H9 (cell line): ENCODE data around the gene THRB. TPM values are rescaled to one million over a fixed set of nuclear protein-coding genes. Genes with fewer than 3 reads are reported as not detected.

Source experiments
- DNase-seq: peaks from one replicate; pipeline ENCODE4 v3.0.0-alpha.2; 2017
- H2AFZ ChIP-seq: one replicate; pipeline ENCODE4 v1.6.1; 2013; ENCODE audit warnings: mild to moderate bottlenecking, low read length, control low read depth, moderate library complexity
- H2AK5ac ChIP-seq: 2 replicates; pipeline ENCODE4 v1.6.1; 2013; ENCODE audit warnings: low read length, control low read depth, mixed read lengths; ENCODE audit not compliant: insufficient read length
- H2BK120ac ChIP-seq: one replicate; pipeline ENCODE4 v1.6.1; 2013; ENCODE audit warnings: low read depth, mild to moderate bottlenecking, low read length, control low read depth, inconsistent platforms; ENCODE audit not compliant: poor library complexity, severe bottlenecking
- H2BK12ac ChIP-seq: 2 replicates; pipeline ENCODE4 v1.6.1; 2013; ENCODE audit warnings: low read length, control low read depth, mixed read lengths, low read depth; ENCODE audit not compliant: insufficient read length
- H2BK15ac ChIP-seq: 2 replicates; pipeline ENCODE4 v1.6.1; 2013; ENCODE audit warnings: low read depth, low read length, control low read depth
- H2BK20ac ChIP-seq: one replicate; pipeline ENCODE4 v1.6.1; 2013; ENCODE audit warnings: low read depth, mild to moderate bottlenecking, low read length, control low read depth, inconsistent platforms; ENCODE audit not compliant: poor library complexity, severe bottlenecking
- H2BK5ac ChIP-seq: 2 replicates; pipeline ENCODE4 v1.6.1; 2013; ENCODE audit warnings: low read length, control low read depth, mixed read lengths; ENCODE audit not compliant: insufficient read length
- H3K14ac ChIP-seq: 2 replicates; pipeline ENCODE4 v1.6.1; 2013; ENCODE audit warnings: low read length, control low read depth; ENCODE audit not compliant: insufficient read depth
- H3K18ac ChIP-seq: 2 replicates; pipeline ENCODE4 v1.6.1; 2013; ENCODE audit warnings: low read depth, mild to moderate bottlenecking, mixed read lengths, low read length, control low read depth; ENCODE audit not compliant: insufficient read length
- H3K23ac ChIP-seq: 2 replicates; pipeline ENCODE4 v1.6.1; 2013; ENCODE audit warnings: low read length, control low read depth, mixed read lengths, low read depth; ENCODE audit not compliant: insufficient read length
- H3K23me2 ChIP-seq: 2 replicates; pipeline ENCODE4 v1.6.1; 2013; ENCODE audit warnings: low read depth, mild to moderate bottlenecking, mixed read lengths, low read length, control low read depth; ENCODE audit not compliant: insufficient read length, poor library complexity, severe bottlenecking
- H3K27ac ChIP-seq: 2 replicates; pipeline ENCODE4 v1.5.1; 2013; ENCODE audit warnings: low read length, control low read depth, mixed read lengths, low read depth; ENCODE audit not compliant: insufficient read length
- H3K27me3 ChIP-seq: 2 replicates; pipeline ENCODE4 v1.6.1; 2013; ENCODE audit warnings: low read length, control low read depth, inconsistent platforms; ENCODE audit not compliant: insufficient read depth
- H3K4ac ChIP-seq: 2 replicates; pipeline ENCODE4 v1.6.1; 2013; ENCODE audit warnings: low read depth, mild to moderate bottlenecking, control low read depth, inconsistent platforms, low read length, moderate library complexity
- H3K4me1 ChIP-seq: 2 replicates; pipeline ENCODE4 v1.6.1; 2013; ENCODE audit warnings: low read length, control low read depth, inconsistent platforms; ENCODE audit not compliant: insufficient read depth
- H3K4me2 ChIP-seq: 2 replicates; pipeline ENCODE4 v1.6.1; 2013; ENCODE audit warnings: low read length, control low read depth, mixed read lengths; ENCODE audit not compliant: insufficient read length, insufficient read depth
- H3K56ac ChIP-seq: 2 replicates; pipeline ENCODE4 v1.6.1; 2013; ENCODE audit warnings: low read depth, mild to moderate bottlenecking, mixed read lengths, low read length, control low read depth; ENCODE audit not compliant: insufficient read length
- H3K79me1 ChIP-seq: 2 replicates; pipeline ENCODE4 v1.6.1; 2013; ENCODE audit warnings: low read depth, mild to moderate bottlenecking, moderate library complexity, low read length, control low read depth, inconsistent platforms; ENCODE audit not compliant: insufficient read depth, poor library complexity, severe bottlenecking
- H3K79me2 ChIP-seq: 2 replicates; pipeline ENCODE4 v1.6.1; 2013; ENCODE audit warnings: low read length, control low read depth, inconsistent platforms; ENCODE audit not compliant: insufficient read depth
- H3K9ac ChIP-seq: 2 replicates; pipeline ENCODE4 v1.6.1; 2013; ENCODE audit warnings: low read length, control low read depth, mixed read lengths; ENCODE audit not compliant: insufficient read length; ENCODE audit errors: extremely low read depth
- H3K9me3 ChIP-seq: one replicate; pipeline ENCODE4 v1.6.1; 2013; ENCODE audit warnings: low read depth, low read length, inconsistent platforms; ENCODE audit not compliant: control insufficient read depth
- H3T11ph ChIP-seq: one replicate; pipeline ENCODE4 v1.6.1; 2013; ENCODE audit warnings: mild to moderate bottlenecking, low read length, control low read depth, inconsistent platforms
- H4K20me1 ChIP-seq: one replicate; pipeline ENCODE4 v1.6.1; 2013; ENCODE audit not compliant: control insufficient read depth, insufficient read length, insufficient read depth
- H4K5ac ChIP-seq: 2 replicates; pipeline ENCODE4 v1.6.1; 2013; ENCODE audit warnings: low read depth, mild to moderate bottlenecking, mixed read lengths, low read length, control low read depth; ENCODE audit not compliant: insufficient read length
- H4K8ac ChIP-seq: replicated peaks from 2 replicates; pipeline ENCODE4 v1.6.1; 2013; ENCODE audit warnings: low read length, control low read depth, mixed read lengths, low read depth; ENCODE audit not compliant: insufficient read length
- H4K91ac ChIP-seq: 2 replicates; pipeline ENCODE4 v1.6.1; 2013; ENCODE audit warnings: low read depth, mild to moderate bottlenecking, moderate library complexity, mixed read lengths, low read length, control low read depth; ENCODE audit not compliant: insufficient read length
- H3K27ac Mint-ChIP-seq, 3 experiments: 2 replicates in 2 of 3; 3 replicates in 1 of 3; pipeline ENCODE4 v1.8.0; 2020 to 2021; ENCODE audit warnings: mixed read lengths in 3 of 3, mild to moderate bottlenecking in 1 of 3, moderate library complexity in 1 of 3
- H3K27me3 Mint-ChIP-seq: 2 replicates; pipeline ENCODE4 v1.8.0; 2021; ENCODE audit warnings: low read depth, mild to moderate bottlenecking, moderate library complexity, mixed read lengths
- H3K36me3 Mint-ChIP-seq, 3 experiments: 2 replicates in 2 of 3; 3 replicates in 1 of 3; pipeline ENCODE4 v1.8.0; 2020 to 2021; ENCODE audit warnings: low read depth in 3 of 3, mixed read lengths in 3 of 3; ENCODE audit not compliant: insufficient read depth in 1 of 3
- H3K4me1 Mint-ChIP-seq, 2 experiments: 2 replicates each; pipeline ENCODE4 v1.8.0; 2020; ENCODE audit warnings: mixed read lengths in 2 of 2
- H3K4me3 Mint-ChIP-seq, 2 experiments: 2 replicates in 1 of 2; 3 replicates in 1 of 2; pipeline ENCODE4 v1.8.0; 2020 to 2021; ENCODE audit warnings: mild to moderate bottlenecking in 2 of 2, mixed read lengths in 2 of 2, moderate library complexity in 1 of 2
- H3K9me3 Mint-ChIP-seq, 2 experiments: 2 replicates in 1 of 2; 3 replicates in 1 of 2; pipeline ENCODE4 v1.8.0; 2020; ENCODE audit warnings: mild to moderate bottlenecking in 2 of 2, mixed read lengths in 2 of 2, moderate library complexity in 1 of 2
- WGBS: extraction: QIAGEN DNeasy Blood & Tissue Kit; methylation state at CpG from one replicate; pipeline ENCODE4 v1.1.7; 2013; ENCODE audit warnings: missing lambda C conversion rate, low lambda C conversion rate, mixed read lengths; ENCODE audit not compliant: insufficient read length; ENCODE audit errors: extremely low coverage; 5-methylcytosine and 5-hydroxymethylcytosine counted together
- total RNA-seq: library from RNA; stranded (reverse); gene quantifications from 2 replicates; pipeline ENCODE4 v1.2.1, GENCODE V29; 2021
- TF ChIP-seq, protein P1 (sequence below): fragments of 200-600 bp; sonication (generic); conservative IDR thresholded peaks from 3 replicates; pipeline ENCODE4 v1.8.0; 2021; ENCODE audit warnings: antibody characterized with exemption, mild to moderate bottlenecking

The THRB gene
- total RNA-seq, 1 experiment from 2014 or later = 8.6 TPM

DNA sequence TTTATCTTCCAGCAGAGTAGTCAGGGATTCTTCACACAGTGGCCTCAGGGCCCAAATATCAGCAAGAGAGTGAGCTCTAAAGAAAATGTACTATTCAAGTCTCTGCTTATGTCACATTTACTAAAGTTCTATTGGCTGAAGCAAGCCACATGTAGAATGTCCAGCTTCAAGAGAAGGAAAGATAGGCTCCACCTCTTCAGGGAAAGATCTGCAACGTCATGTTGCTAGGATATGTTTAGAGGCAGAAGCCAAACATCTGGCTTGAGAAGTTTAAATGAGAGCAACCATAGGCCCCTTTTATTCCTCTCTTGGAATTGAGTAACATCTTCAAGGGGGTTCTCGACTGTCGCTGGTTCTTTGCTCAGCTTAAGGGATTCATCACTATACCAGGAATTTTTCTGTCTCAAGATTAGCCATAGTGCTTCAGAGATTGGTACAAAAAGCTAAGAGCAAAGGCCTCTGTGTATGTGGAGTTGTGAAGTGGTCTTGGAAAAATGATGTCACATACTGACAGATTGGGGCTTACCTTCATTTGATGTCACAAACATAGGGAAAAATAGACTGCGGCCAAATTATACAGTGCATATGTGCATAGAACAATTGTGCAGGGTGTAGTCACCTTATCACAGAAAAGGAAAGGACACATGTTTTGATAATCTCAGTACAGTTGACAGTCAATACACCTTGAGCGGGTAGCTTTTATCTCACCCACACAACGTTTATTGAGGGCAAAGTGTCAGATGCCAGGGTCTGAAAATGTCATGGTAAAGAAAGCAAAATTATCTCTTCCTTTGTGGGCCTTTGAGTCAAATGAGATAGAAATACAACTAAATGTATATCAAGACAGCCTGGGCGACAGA is 11.3 kb upstream of the THRB start:
- Histone ChIP-seq H3K27ac (no peak overlapping the region), H3K56ac (no peak overlapping the region), H3K9ac (no peak overlapping the region), H2BK12ac (no peak overlapping the region), H4K5ac (no peak overlapping the region), H3K14ac (no peak overlapping the region), H2AK5ac (no peak overlapping the region), H3K79me1 (no peaks in the 10 kb centered on the region), H3K4me2 (no peak overlapping the region), H3K18ac (no peak overlapping the region), H3K9me3 (no peaks in the 10 kb centered on the region), H2BK5ac (no peak overlapping the region), H2AFZ (no peak overlapping the region), H3K23ac (no peak overlapping the region), H3K27me3 (no peaks in the 10 kb centered on the region), H3K4ac (no peak overlapping the region), H2BK120ac (no peak overlapping the region), H3K4me1 (0 out of 2 replicates have a peak, but pooled peaks cover 3% of the 10 kb centered on the region), H2BK20ac (no peak overlapping the region), H3K23me2 (no peaks in the 10 kb centered on the region), H3T11ph (no peak overlapping the region), H4K20me1 (no peaks in the 10 kb centered on the region), H4K8ac (no peak overlapping the region), H4K91ac (no peak overlapping the region), H2BK15ac (no peak overlapping the region), H3K79me2 (no peaks in the 10 kb centered on the region)
- DNase-seq = no peak
- Mint-ChIP-seq H3K27ac (no peak overlapping the region), H3K27me3 (no peaks in the 10 kb centered on the region), H3K4me1 (peaks cover 12 to 13% of the 10 kb centered on the region in 2 experiments), H3K36me3 (no peaks in the 10 kb centered on the region), H3K4me3 (no peak overlapping the region), H3K9me3 (no peaks in the 10 kb centered on the region; a peak in 1 of 5 replicates)
- TF ChIP-seq, protein P1, sequence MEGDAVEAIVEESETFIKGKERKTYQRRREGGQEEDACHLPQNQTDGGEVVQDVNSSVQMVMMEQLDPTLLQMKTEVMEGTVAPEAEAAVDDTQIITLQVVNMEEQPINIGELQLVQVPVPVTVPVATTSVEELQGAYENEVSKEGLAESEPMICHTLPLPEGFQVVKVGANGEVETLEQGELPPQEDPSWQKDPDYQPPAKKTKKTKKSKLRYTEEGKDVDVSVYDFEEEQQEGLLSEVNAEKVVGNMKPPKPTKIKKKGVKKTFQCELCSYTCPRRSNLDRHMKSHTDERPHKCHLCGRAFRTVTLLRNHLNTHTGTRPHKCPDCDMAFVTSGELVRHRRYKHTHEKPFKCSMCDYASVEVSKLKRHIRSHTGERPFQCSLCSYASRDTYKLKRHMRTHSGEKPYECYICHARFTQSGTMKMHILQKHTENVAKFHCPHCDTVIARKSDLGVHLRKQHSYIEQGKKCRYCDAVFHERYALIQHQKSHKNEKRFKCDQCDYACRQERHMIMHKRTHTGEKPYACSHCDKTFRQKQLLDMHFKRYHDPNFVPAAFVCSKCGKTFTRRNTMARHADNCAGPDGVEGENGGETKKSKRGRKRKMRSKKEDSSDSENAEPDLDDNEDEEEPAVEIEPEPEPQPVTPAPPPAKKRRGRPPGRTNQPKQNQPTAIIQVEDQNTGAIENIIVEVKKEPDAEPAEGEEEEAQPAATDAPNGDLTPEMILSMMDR = no peak
- WGBS = no CpG with 5 or more reads among the region's 7 CpGs
